H1 (cell line): ENCODE measurements around the gene INPP4A. TPM values are rescaled to one million over a fixed set of nuclear protein-coding genes. Genes with fewer than 3 reads are reported as not detected.

ENCODE experiments used
- CTCF ChIA-PET: fragments of 300-600 bp; sonication (Branson Sonifier 250); formaldehyde crosslinking; loops from one replicate; lab custom pipeline; 2021; ENCODE audit not compliant: partially characterized antibody; lab: Charles Lee
- POLR2A ChIA-PET: fragments of 300-600 bp; sonication (Branson Sonifier 250); formaldehyde crosslinking; loops from one replicate; lab custom pipeline; 2021; ENCODE audit warnings: inconsistent platforms; ENCODE audit not compliant: partially characterized antibody; lab: Charles Lee
- DNase-seq, 2 experiments: peaks; one replicate each; pipeline versions ENCODE4 v3.0.0 to v3.0.0-alpha.2; 2010 to 2022; ENCODE audit warnings: low spot score in 2 of 2, low read depth in 1 of 2, mixed read lengths in 1 of 2
- FAIRE-seq: peaks from 2 replicates; lab custom pipeline; 2011; peaks lifted over from hg19 to GRCh38; lab: Jason Lieb, UNC
- H2AFZ ChIP-seq: 2 replicates; pipeline ENCODE4 v1.8.1; 2012; ENCODE audit warnings: low read length, inconsistent platforms
- H2AK5ac ChIP-seq: 2 replicates; pipeline ENCODE4 v1.6.1; 2013; ENCODE audit warnings: low read depth, low read length
- H2BK120ac ChIP-seq: replicated peaks from 2 replicates; pipeline ENCODE3; 2013; ENCODE audit warnings: low read depth, low read length, inconsistent platforms
- H2BK12ac ChIP-seq: 2 replicates; pipeline ENCODE4 v1.6.1; 2013; ENCODE audit warnings: low read depth, low read length
- H2BK15ac ChIP-seq: 2 replicates; pipeline ENCODE4 v1.6.1; 2013; ENCODE audit warnings: low read length
- H2BK20ac ChIP-seq: 2 replicates; pipeline ENCODE4 v1.6.1; 2013; ENCODE audit warnings: low read length
- H2BK5ac ChIP-seq: 2 replicates; pipeline ENCODE4 v1.6.1; 2013; ENCODE audit warnings: low read depth, low read length
- H3K14ac ChIP-seq: 2 replicates; pipeline ENCODE4 v1.6.1; 2013; ENCODE audit warnings: inconsistent platforms; ENCODE audit not compliant: insufficient read length
- H3K18ac ChIP-seq: 2 replicates; pipeline ENCODE4 v1.6.1; 2013; ENCODE audit warnings: low read length; ENCODE audit errors: extremely low read depth
- H3K23ac ChIP-seq: 2 replicates; pipeline ENCODE4 v1.6.1; 2013; ENCODE audit warnings: inconsistent platforms; ENCODE audit not compliant: insufficient read length
- H3K23me2 ChIP-seq: 2 replicates; pipeline ENCODE4 v1.6.1; 2013; ENCODE audit warnings: low read depth, low read length
- H3K27ac ChIP-seq: 2 replicates; pipeline ENCODE4 v1.6.1; 2011; ENCODE audit warnings: low read depth, low read length, inconsistent platforms
- H3K27me3 ChIP-seq, 4 experiments: replicated peaks in 1 of 4; 1 replicate in 1 of 4; 2 replicates in 3 of 4; pipeline versions ENCODE4 v1.6.1 to v1.8.1; 2011 to 2013; ENCODE audit warnings: low read length in 3 of 4, mild to moderate bottlenecking in 3 of 4, inconsistent platforms in 2 of 4, mixed read lengths in 2 of 4, moderate library complexity in 1 of 4; ENCODE audit not compliant: control insufficient read depth in 3 of 4, insufficient read depth in 3 of 4; ENCODE audit errors: extremely low read depth in 1 of 4
- H3K36me3 ChIP-seq, 4 experiments: 2 replicates each; pipeline versions ENCODE4 v1.6.1 to v1.8.1; 2011 to 2013; ENCODE audit warnings: mild to moderate bottlenecking in 4 of 4, low read length in 3 of 4, moderate library complexity in 2 of 4, control low read depth in 1 of 4, inconsistent platforms in 1 of 4; ENCODE audit not compliant: insufficient read depth in 4 of 4, control insufficient read depth in 2 of 4
- H3K4ac ChIP-seq: replicated peaks from 2 replicates; pipeline ENCODE3; 2013; ENCODE audit warnings: low read length, low read depth, mixed read lengths, inconsistent platforms; ENCODE audit not compliant: insufficient read length
- H3K4me1 ChIP-seq, 4 experiments: replicated peaks in 1 of 4; 1 replicate in 1 of 4; 2 replicates in 3 of 4; pipeline versions ENCODE4 v1.6.1 to v1.8.1; 2011 to 2013; ENCODE audit warnings: low read length in 3 of 4, inconsistent platforms in 2 of 4, mixed read lengths in 1 of 4; ENCODE audit not compliant: insufficient read depth in 4 of 4, control insufficient read depth in 3 of 4
- H3K4me2 ChIP-seq, 2 experiments: 2 replicates each; pipeline versions ENCODE4 v1.6.1 to v1.8.1; 2011 to 2013; ENCODE audit warnings: low read depth in 2 of 2, low read length in 2 of 2, control low read depth in 1 of 2, inconsistent platforms in 1 of 2, mild to moderate bottlenecking in 1 of 2; ENCODE audit not compliant: insufficient read depth in 1 of 2
- H3K4me3 ChIP-seq, 4 experiments: fragments of 200-600, 300-600 bp in 1 of 4; sonication (generic), shearing (Covaris generic), sonication (Bioruptor Twin) in 1 of 4; 2 replicates each; pipeline versions ENCODE4 v1.5.1 to v1.8.1; 2011 to 2016; ENCODE audit warnings: low read length in 4 of 4, low read depth in 3 of 4, control low read depth in 2 of 4, inconsistent platforms in 2 of 4, mild to moderate bottlenecking in 2 of 4, mixed read lengths in 1 of 4, moderate library complexity in 1 of 4; ENCODE audit not compliant: insufficient read depth in 2 of 4; ENCODE audit errors: extremely low read depth in 1 of 4
- H3K56ac ChIP-seq: replicated peaks from 2 replicates; pipeline ENCODE3; 2013; ENCODE audit warnings: low read depth, mild to moderate bottlenecking, mixed read lengths, low read length, inconsistent platforms; ENCODE audit not compliant: insufficient read length
- H3K79me1 ChIP-seq: 2 replicates; pipeline ENCODE4 v1.6.1; 2013; ENCODE audit warnings: low read depth, low read length, control low read depth
- H3K79me2 ChIP-seq, 2 experiments: 2 replicates each; pipeline versions ENCODE4 v1.6.1 to v1.8.1; 2012 to 2013; ENCODE audit warnings: low read length in 2 of 2, mild to moderate bottlenecking in 2 of 2, inconsistent platforms in 1 of 2; ENCODE audit not compliant: insufficient read depth in 2 of 2, control insufficient read depth in 1 of 2
- H3K9ac ChIP-seq, 4 experiments: replicated peaks in 1 of 4; 1 replicate in 1 of 4; 2 replicates in 3 of 4; pipeline versions ENCODE4 v1.6.1 to v1.8.1; 2011 to 2013; ENCODE audit warnings: low read depth in 3 of 4, low read length in 3 of 4, control low read depth in 2 of 4, mild to moderate bottlenecking in 2 of 4, moderate library complexity in 2 of 4, inconsistent platforms in 1 of 4; ENCODE audit errors: extremely low read depth in 1 of 4
- H3K9me3 ChIP-seq, 2 experiments: 2 replicates each; pipeline versions ENCODE4 v1.6.1 to v1.8.1; 2012 to 2013; ENCODE audit warnings: mild to moderate bottlenecking in 2 of 2, moderate library complexity in 2 of 2, control low read depth in 1 of 2, inconsistent platforms in 1 of 2, low read depth in 1 of 2, low read length in 1 of 2, mixed read lengths in 1 of 2; ENCODE audit not compliant: insufficient read depth in 2 of 2
- H4K20me1 ChIP-seq, 2 experiments: replicated peaks in 1 of 2; 2 replicates each; pipeline versions ENCODE3 to v1.8.1; 2011 to 2013; ENCODE audit warnings: inconsistent platforms in 2 of 2, low read length in 2 of 2, mild to moderate bottlenecking in 1 of 2; ENCODE audit not compliant: insufficient read depth in 2 of 2, control insufficient read depth in 1 of 2
- H4K5ac ChIP-seq: 2 replicates; pipeline ENCODE4 v1.6.1; 2013; ENCODE audit warnings: low read length, low read depth, mixed read lengths, inconsistent platforms; ENCODE audit not compliant: insufficient read length
- H4K8ac ChIP-seq: 2 replicates; pipeline ENCODE4 v1.8.0; 2013; ENCODE audit warnings: mild to moderate bottlenecking, moderate library complexity, low read length, inconsistent platforms; ENCODE audit not compliant: insufficient read depth; ENCODE audit errors: extremely low read depth
- H4K91ac ChIP-seq: replicated peaks from 2 replicates; pipeline ENCODE3; 2013; ENCODE audit warnings: low read length, mixed read lengths, inconsistent platforms; ENCODE audit not compliant: insufficient read length
- CBX8 ChIP-seq: fragments of 300-800, 300-1000 bp; sonication (generic); IDR thresholded peaks from 2 replicates; pipeline ENCODE4 v1.7.1; 2016; ENCODE audit warnings: low read depth, low read length, borderline replicate concordance
- CREB1 ChIP-seq: IDR thresholded peaks from 2 replicates; pipeline ENCODE4 v1.6.1; 2012; ENCODE audit warnings: inconsistent platforms
- CTBP2 ChIP-seq: IDR thresholded peaks from 2 replicates; pipeline ENCODE4 v1.7.0; 2011; ENCODE audit warnings: borderline replicate concordance, mild to moderate bottlenecking, moderate library complexity, mixed read lengths, low read length; ENCODE audit not compliant: insufficient read depth, insufficient read length
- EZH2 ChIP-seq: fragments of 200-600 bp; sonication (generic); IDR thresholded peaks from 2 replicates; pipeline ENCODE4 v1.7.1; 2012; ENCODE audit warnings: low read depth, mild to moderate bottlenecking, moderate library complexity, low read length, inconsistent platforms; ENCODE audit not compliant: severe bottlenecking
- HDAC2 ChIP-seq, 2 experiments: fragments of 300-600 bp in 1 of 2; sonication (generic) in 1 of 2; IDR thresholded peaks; 2 replicates each; pipeline ENCODE4 v1.6.1; 2011 to 2012; ENCODE audit warnings: low read depth in 2 of 2, low read length in 2 of 2, mild to moderate bottlenecking in 2 of 2, moderate library complexity in 2 of 2, borderline replicate concordance in 1 of 2, inconsistent platforms in 1 of 2
- SAP30 ChIP-seq: fragments of 300-600 bp; sonication (generic); IDR thresholded peaks from 2 replicates; pipeline ENCODE4 v1.7.1; 2012; ENCODE audit warnings: low read length, moderate library complexity, mild to moderate bottlenecking, inconsistent platforms; ENCODE audit not compliant: insufficient read depth, insufficient replicate concordance
- TAF1 ChIP-seq: IDR thresholded peaks from 2 replicates; pipeline ENCODE4 v1.6.1; 2011; ENCODE audit warnings: mild to moderate bottlenecking, low read depth, low read length
- TAF7 ChIP-seq: optimal IDR thresholded peaks from 2 replicates; pipeline ENCODE3; 2011; ENCODE audit warnings: low read depth, mild to moderate bottlenecking, inconsistent platforms, low read length, moderate library complexity, borderline replicate concordance
- TBP ChIP-seq: IDR thresholded peaks from 2 replicates; pipeline ENCODE4 v1.6.1; 2011; ENCODE audit warnings: low read depth, low read length, improper control_type of control experiment
- WGBS, 2 experiments: shearing (Covaris generic) in 1 of 2; methylation state at CpG; one replicate each; pipeline versions ENCODE4 v1.1.6 to v1.1.7; 2013 to 2015; ENCODE audit warnings: low lambda C conversion rate in 2 of 2, mixed read lengths in 2 of 2, inconsistent platforms in 1 of 2, low coverage in 1 of 2, missing lambda C conversion rate in 1 of 2; ENCODE audit not compliant: insufficient replicate concordance in 2 of 2, insufficient coverage in 1 of 2, insufficient read length in 1 of 2; ENCODE audit errors: extremely low coverage in 1 of 2, missing lambda C conversion rate in 1 of 2; 5-methylcytosine and 5-hydroxymethylcytosine counted together
- polyA plus RNA-seq, 7 experiments: library from polyadenylated mRNA; depleted of rRNA in 3 of 7; stranded (reverse) in 5 of 7; unstranded in 2 of 7; fragments of >200 nt in 5 of 7; fragments of 200-250 nt in 2 of 7; gene quantifications; 1 replicate in 5 of 7; 2 replicates in 1 of 7; 4 replicates in 1 of 7; pipeline versions ENCODE4 v1.2.1 to v1.2.3, GENCODE V29; 2011 to 2013; ENCODE audit warnings: missing spikeins in 2 of 7, mixed read lengths in 2 of 7
- total RNA-seq: library from RNA; stranded (reverse); fragmentation: NEBNext Ultra II Directional; extraction: Animal tissue kit (Norgen Biotek cat#: 25700); gene quantifications from 2 replicates; pipeline ENCODE4 v1.2.1, GENCODE V29; 2021

INPP4A gene
- total and polyA plus RNA-seq, 2 of the 8 experiments (the other 6 are each of a cell fraction or from before 2014, with no cell fraction given) = 25.6 to 34.3 TPM

DNA sequence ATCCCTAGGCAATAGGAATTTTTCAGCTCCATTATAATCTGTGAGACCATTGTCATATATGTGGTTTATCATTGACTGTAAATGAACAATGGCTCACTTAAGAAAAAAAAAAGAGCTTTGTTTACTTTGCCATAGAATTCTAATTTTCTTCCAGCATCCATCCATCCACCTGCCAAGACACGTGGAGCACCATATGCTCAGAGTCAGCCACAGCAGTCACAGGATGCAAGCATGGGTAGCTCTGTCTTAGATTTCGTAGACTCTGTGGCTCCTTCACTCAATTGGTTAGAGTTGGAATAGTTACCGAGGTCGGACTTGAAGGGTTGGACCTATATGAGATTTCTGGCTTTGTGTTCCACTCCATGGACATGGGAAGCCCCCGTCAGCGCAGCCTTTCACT lies 88.1 kb downstream of the INPP4A start:
- no peak overlapping the region for H2BK15ac ChIP-seq
- TF ChIP-seq HDAC2 (IDR thresholded peaks at IDR 0.05; ENCODE audit: borderline replicate concordance in 1 of 2, low read depth in 2 of 2, low read length in 2 of 2) (no peak), CBX8 (no peak), CTBP2 (no peak), TAF1 (no peak), TAF7 (no peak), TBP (no peak), SAP30 (no peak), CREB1 (no peak), EZH2 (no peak)
- TF ChIP-seq, all 59 proteins: peak for 0
- H3K4me1 ChIP-seq = no peaks in the 10 kb centered on the region
- peaks cover 0 to 19% (median 6%) of the 10 kb centered on the region in 4 experiments; a peak in 6 of 8 replicates for H3K36me3 ChIP-seq
- H3K9ac ChIP-seq = no peak overlapping the region
- H2BK20ac ChIP-seq = no peak overlapping the region
- no peak overlapping the region for H3K56ac ChIP-seq
- no peak overlapping the region for H3K14ac ChIP-seq
- H2BK12ac ChIP-seq = no peak overlapping the region
- no peak overlapping the region for H3K27ac ChIP-seq
- H3K18ac ChIP-seq = no peak overlapping the region
- POLR2A ChIA-PET = interaction anchor here (0.7 kb wide), 1 partner anchor 13 kb away, joined by 5 read pairs; no protein-coding TSS in a partner anchor
- H4K91ac ChIP-seq = no peak overlapping the region
- no peak overlapping the region for H2BK120ac ChIP-seq
- WGBS, 2 experiments = 92% methylated on average over 6 of the region's 6 CpGs; no CpG with 5 or more reads in 1 of the 2 experiments
- no peaks in the 10 kb centered on the region for H3K23me2 ChIP-seq
- CTCF ChIA-PET = interaction anchor here (0.7 kb wide), 1 partner anchor 119 kb away, joined by 3 read pairs; no protein-coding TSS in a partner anchor
- no peak overlapping the region for H3K23ac ChIP-seq
- H2AK5ac ChIP-seq = no peak overlapping the region
- H4K20me1 ChIP-seq = peaks cover 0 to 2% of the 10 kb centered on the region in 2 experiments
- FAIRE-seq = no peak
- no peak overlapping the region for H4K8ac ChIP-seq
- H4K5ac ChIP-seq = no peak overlapping the region
- no peak overlapping the region for H3K4me3 ChIP-seq
- no peak overlapping the region for H3K4me2 ChIP-seq
- no peak overlapping the region for H3K4ac ChIP-seq
- H3K79me2 ChIP-seq = no peaks in the 10 kb centered on the region
- no peak overlapping the region for H2AFZ ChIP-seq
- no peak overlapping the region for H2BK5ac ChIP-seq
- DNase-seq = no peak
- H3K27me3 ChIP-seq = no peaks in the 10 kb centered on the region
- no peaks in the 10 kb centered on the region for H3K9me3 ChIP-seq
- H3K79me1 ChIP-seq = no peaks in the 10 kb centered on the region
